ENCODE measurements around the gene GNG13. TPM values are rescaled to one million over a fixed set of nuclear protein-coding genes. Genes with fewer than 3 reads are reported as not detected.
A peak's percentile ranks its signal among the peaks of the same experiment; 100 is the strongest.

Gene GNG13
- total RNA-seq, 1 donor from 2014 or later, result not detected

- no peak for TF ChIP-seq CTCF (conservative IDR thresholded peaks at IDR 0.05; ENCODE audit: low read depth, low read length)
- DNase-seq (ENCODE audit: low read depth), result no peak
Observed at GRCh38 chr16:787978-788398, 12.5 kb downstream of the GNG13 start, which contains the start of gene RPUSD1. Gene RPUSD1 (minus strand): TSS chr16:788381. CDS start chr16:787737, 644 bp downstream.

GRCh38 chr16:787321-787966, 13.1 kb downstream of the GNG13 start:
- peak overlapping the region; percentile 96 for H3K4me3 ChIP-seq (ENCODE audit: low read depth, low read length)
- DNase-seq (ENCODE audit: low read depth), result no peak
- no peak for TF ChIP-seq CTCF (conservative IDR thresholded peaks at IDR 0.05; ENCODE audit: low read depth, low read length)

More at GRCh38 chr16:787978-788398, 12.5 kb downstream of the GNG13 start, which contains the start of gene RPUSD1:
- H3K4me3 ChIP-seq (ENCODE audit: low read depth, low read length), result peak within 1 kb of the TSS; percentile 96

- TF ChIP-seq CTCF (conservative IDR thresholded peaks at IDR 0.05; ENCODE audit: low read depth, low read length), result peak; percentile 73
- H3K4me3 ChIP-seq (ENCODE audit: low read depth, low read length), result no peak overlapping the region
- no peak for DNase-seq (ENCODE audit: low read depth)
Observed at GRCh38 chr16:785563-786535, 14.7 kb downstream of the GNG13 start.

- H3K4me3 ChIP-seq (ENCODE audit: low read depth, low read length), result no peak overlapping the region
Observed at GRCh38 chr16:784431-784830, 16.1 kb downstream of the GNG13 start.

GRCh38 chr16:783404-784161, 17.0 kb downstream of the GNG13 start:
- DNase-seq (ENCODE audit: low read depth), result no peak
- H3K4me3 ChIP-seq (ENCODE audit: low read depth, low read length), result no peak overlapping the region
- no peak for TF ChIP-seq CTCF (conservative IDR thresholded peaks at IDR 0.05; ENCODE audit: low read depth, low read length)

More at GRCh38 chr16:784431-784830, 16.1 kb downstream of the GNG13 start:
- TF ChIP-seq CTCF (conservative IDR thresholded peaks at IDR 0.05; ENCODE audit: low read depth, low read length), result no peak
- no peak for DNase-seq (ENCODE audit: low read depth)

- no peak for DNase-seq (ENCODE audit: low read depth)
- no peak overlapping the region for H3K4me3 ChIP-seq (ENCODE audit: low read depth, low read length)
- TF ChIP-seq CTCF (conservative IDR thresholded peaks at IDR 0.05; ENCODE audit: low read depth, low read length), result no peak
Observed at GRCh38 chr16:782766-783403, 17.6 kb downstream of the GNG13 start.
